NCI-H2107 treated with DMSO at 0.1 percent for 48 hours (cell line): ENCODE data around the gene TIGD3.

Source experiments
- DNase-seq: peaks from one replicate; lab custom pipeline; 2025; ENCODE audit not compliant: unreplicated experiment; lab: John Stamatoyannopoulos, UW

The TIGD3 gene

GRCh38 chr11:65366340-65366773 lies 11.8 kb downstream of the TIGD3 start:
- peak; percentile 89 for DNase-seq

- DNase-seq = no peak
These were observed 16.1 kb downstream of the TIGD3 start for GRCh38 chr11:65370659-65371049.

- no peak for DNase-seq
These were observed 19.5 kb downstream of the TIGD3 start for GRCh38 chr11:65373839-65374580.

- no peak for DNase-seq
These were observed 20.5 kb downstream of the TIGD3 start for GRCh38 chr11:65375012-65375411.

- no peak for DNase-seq
These were observed 21.7 kb downstream of the TIGD3 start for GRCh38 chr11:65376138-65376713.

GRCh38 chr11:65377036-65377435 lies 22.5 kb downstream of the TIGD3 start:
- DNase-seq = no peak

- DNase-seq = no peak
These were observed 23.2 kb downstream of the TIGD3 start for GRCh38 chr11:65377777-65378176.

- DNase-seq = no peak
These were observed 23.8 kb downstream of the TIGD3 start for GRCh38 chr11:65378208-65378927.

- DNase-seq = no peak
These were observed 24.5 kb downstream of the TIGD3 start for GRCh38 chr11:65378928-65379638.

GRCh38 chr11:65379698-65380459 lies 25.3 kb downstream of the TIGD3 start:
- no peak for DNase-seq

GRCh38 chr11:65380460-65381119 lies 26.0 kb downstream of the TIGD3 start:
- DNase-seq = no peak

GRCh38 chr11:65381716-65382032 lies 27.1 kb downstream of the TIGD3 start:
- no peak for DNase-seq

GRCh38 chr11:65382033-65382803 lies 27.7 kb downstream of the TIGD3 start, which contains the start of gene SLC25A45:
TSS of gene SLC25A45 (minus strand) at chr11:65382646. CDS start at chr11:65381951, 695 bp downstream.
- peak; percentile 86 for DNase-seq

- peak; percentile 94 for DNase-seq
These were observed 28.3 kb downstream of the TIGD3 start for GRCh38 chr11:65382804-65383368.

- DNase-seq = no peak
These were observed 29.2 kb downstream of the TIGD3 start for GRCh38 chr11:65383778-65384177.

- no peak for DNase-seq
These were observed 29.8 kb downstream of the TIGD3 start for GRCh38 chr11:65384301-65384889.

GRCh38 chr11:65386307-65387140 lies 32.0 kb downstream of the TIGD3 start, which contains the start of gene FRMD8:
TSS of gene FRMD8 (plus strand) at chr11:65386637. CDS start at chr11:65387037, 400 bp downstream.
- DNase-seq = peak; percentile 41

- no peak for DNase-seq
These were observed 34.2 kb downstream of the TIGD3 start for GRCh38 chr11:65388731-65389130.
